Activated naive CD4-positive, alpha-beta T cell treated with anti-CD3 and anti-CD28 coated beads for 36 hours (primary cell): ENCODE data around the gene LONRF2. TPM values are rescaled to one million over a fixed set of nuclear protein-coding genes. Genes with fewer than 3 reads are reported as not detected.

Experiments
- CTCF ChIA-PET: fragments of 350-600 bp; sonication (Branson Sonifier 250); formaldehyde crosslinking; loops from one replicate; lab custom pipeline; 2021; ENCODE audit warnings: antibody characterized with exemption; lab: Charles Lee
- DNase-seq: peaks from one replicate; pipeline ENCODE4 v3.0.0-alpha.2; 2020
- H3K27ac Mint-ChIP-seq: one replicate; pipeline ENCODE4 v1.8.0; 2021; ENCODE audit warnings: mild to moderate bottlenecking, mixed read lengths
- H3K27me3 Mint-ChIP-seq: one replicate; pipeline ENCODE4 v1.8.0; 2021; ENCODE audit warnings: low read depth, mixed read lengths
- H3K36me3 Mint-ChIP-seq: one replicate; pipeline ENCODE4 v1.8.0; 2021; ENCODE audit warnings: low read depth, mixed read lengths
- H3K4me1 Mint-ChIP-seq: one replicate; pipeline ENCODE4 v1.8.0; 2021; ENCODE audit warnings: low read depth, mixed read lengths
- H3K4me3 Mint-ChIP-seq: one replicate; pipeline ENCODE4 v1.8.0; 2021; ENCODE audit warnings: mild to moderate bottlenecking, moderate library complexity, mixed read lengths
- H3K9me3 Mint-ChIP-seq: one replicate; pipeline ENCODE4 v1.8.0; 2021; ENCODE audit warnings: mixed read lengths
- intact Hi-C: fragments of 100-400 bp; cut with micrococcal nuclease; formaldehyde crosslinking; loops from one replicate; pipeline ENCODE4 v1.15.1; 2023
- total RNA-seq, 2 experiments: library from RNA; stranded (reverse); gene quantifications; one replicate each; pipeline ENCODE4 v1.2.3, GENCODE V29; 2021

The LONRF2 gene
- total RNA-seq, 2 experiments from 2014 or later, result not detected

DNA sequence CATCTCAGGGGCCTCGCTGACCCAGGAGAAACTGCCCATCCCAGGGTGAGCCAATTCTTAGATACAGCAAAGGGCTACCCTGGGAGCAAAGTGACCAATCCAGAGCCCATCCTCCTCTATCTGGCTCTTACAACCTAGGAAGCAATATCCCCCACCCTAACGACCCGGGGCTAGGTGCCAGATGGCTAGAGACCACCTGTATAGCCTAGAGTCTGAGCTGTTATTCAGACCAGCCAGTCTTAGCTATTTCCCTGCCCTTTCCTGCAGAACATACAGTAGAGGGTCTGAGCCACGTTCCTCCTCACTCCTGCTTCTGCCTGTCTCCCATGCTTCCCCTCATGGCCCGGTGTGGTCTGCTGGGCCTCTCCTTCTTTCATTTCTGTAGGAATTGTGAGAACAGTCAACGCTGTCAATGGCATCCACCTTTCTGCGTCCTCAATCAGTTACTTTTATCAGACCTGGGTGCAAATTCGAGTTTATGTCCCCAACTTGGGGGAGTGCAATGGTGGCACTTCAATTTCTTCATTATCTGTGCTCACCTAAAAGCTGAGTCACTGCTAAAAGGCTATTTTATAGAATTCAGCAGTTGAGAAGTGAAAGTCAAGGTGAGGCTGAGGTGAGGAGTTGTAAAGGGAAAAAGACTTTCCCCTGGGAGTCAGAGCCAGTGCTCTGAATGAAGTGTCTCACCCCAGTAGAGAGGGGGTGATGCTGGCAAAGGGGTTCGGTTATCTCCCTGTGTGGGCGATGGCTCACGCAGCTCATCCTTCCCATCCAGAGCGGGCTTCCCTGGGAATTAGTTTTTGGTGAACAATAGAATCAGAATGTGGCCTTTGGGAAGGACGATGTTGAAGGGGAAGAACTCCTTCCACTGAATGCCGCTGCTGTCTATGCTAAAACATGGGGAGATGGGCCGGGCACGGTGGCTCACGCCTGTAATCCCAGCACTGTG lies 42.4 kb downstream of the LONRF2 start:
- H3K36me3 Mint-ChIP-seq, result no peaks in the 10 kb centered on the region
- DNase-seq, result no peak
- intact Hi-C loops, result no loop called here
- no peak overlapping the region for H3K27ac Mint-ChIP-seq
- CTCF ChIA-PET, result interaction anchor here (0.8 kb wide), 1 partner anchor 18 kb away, joined by 3 read pairs; no protein-coding TSS in a partner anchor
- H3K9me3 Mint-ChIP-seq, result no peaks in the 10 kb centered on the region
- peaks cover 14% of the 10 kb centered on the region for H3K27me3 Mint-ChIP-seq
- no peak overlapping the region for H3K4me3 Mint-ChIP-seq
- H3K4me1 Mint-ChIP-seq, result no peaks in the 10 kb centered on the region

GRCh38 chr2:100278986-100279385 lies 43.3 kb downstream of the LONRF2 start:
- CTCF ChIA-PET, result no interaction called here
- intact Hi-C loops, result no loop called here
- Mint-ChIP-seq H3K27ac (no peak overlapping the region), H3K36me3 (no peaks in the 10 kb centered on the region), H3K4me3 (no peak overlapping the region), H3K27me3 (peaks cover 14% of the 10 kb centered on the region), H3K9me3 (no peaks in the 10 kb centered on the region), H3K4me1 (no peaks in the 10 kb centered on the region)
- no peak for DNase-seq

- CTCF ChIA-PET, result no interaction called here
- H3K27me3 Mint-ChIP-seq, result peaks cover 11% of the 10 kb centered on the region
- no peak for DNase-seq
- H3K4me1 Mint-ChIP-seq, result no peaks in the 10 kb centered on the region
- intact Hi-C loops, result no loop called here
- H3K36me3 Mint-ChIP-seq, result no peaks in the 10 kb centered on the region
- no peak overlapping the region for H3K27ac Mint-ChIP-seq
- H3K4me3 Mint-ChIP-seq, result no peak overlapping the region
- H3K9me3 Mint-ChIP-seq, result no peaks in the 10 kb centered on the region
Measured at GRCh38 chr2:100278501-100278900, 43.8 kb downstream of the LONRF2 start.

- DNase-seq, result no peak
- intact Hi-C loops, result no loop called here
- Mint-ChIP-seq H3K27ac (no peak overlapping the region), H3K36me3 (no peaks in the 10 kb centered on the region), H3K27me3 (peaks cover 11% of the 10 kb centered on the region), H3K4me1 (no peaks in the 10 kb centered on the region), H3K4me3 (no peak overlapping the region), H3K9me3 (no peaks in the 10 kb centered on the region)
- CTCF ChIA-PET, result interaction anchor here (1.3 to 4.3 kb wide), 2 partner anchors 16 to 103 kb away, joined by 6 to 22 read pairs; no protein-coding TSS in a partner anchor
Measured at GRCh38 chr2:100277540-100278207, 44.6 kb downstream of the LONRF2 start.

GRCh38 chr2:100276716-100277115 lies 45.6 kb downstream of the LONRF2 start:
- intact Hi-C loops, result no loop called here
- H3K36me3 Mint-ChIP-seq, result no peaks in the 10 kb centered on the region
- DNase-seq, result no peak
- CTCF ChIA-PET, result interaction anchor here (1.3 to 4.3 kb wide), 2 partner anchors 15 to 104 kb away, joined by 6 to 22 read pairs; no protein-coding TSS in a partner anchor
- no peak overlapping the region for H3K27ac Mint-ChIP-seq
- no peaks in the 10 kb centered on the region for H3K9me3 Mint-ChIP-seq
- H3K4me3 Mint-ChIP-seq, result no peak overlapping the region
- H3K27me3 Mint-ChIP-seq, result peaks cover 5% of the 10 kb centered on the region
- no peaks in the 10 kb centered on the region for H3K4me1 Mint-ChIP-seq

DNA sequence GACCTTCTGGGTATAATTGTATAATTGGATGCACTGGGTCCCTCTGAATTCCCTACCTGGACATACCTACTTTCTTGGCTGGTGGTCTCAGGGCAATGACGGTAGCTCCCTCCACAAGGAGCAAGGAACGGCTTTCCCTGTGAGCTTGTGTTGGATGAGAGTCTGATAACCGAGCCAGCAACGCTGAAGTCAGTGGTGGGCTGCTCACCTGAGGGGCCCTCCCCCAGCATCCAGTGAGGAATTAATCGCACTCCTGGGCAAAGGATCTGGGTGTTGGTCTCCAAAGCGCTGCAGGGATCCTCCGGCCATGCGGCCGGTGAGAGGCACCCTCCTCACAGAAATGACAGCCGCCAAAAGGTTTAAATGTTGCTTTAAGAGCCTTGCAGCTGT lies 47.1 kb downstream of the LONRF2 start:
- intact Hi-C loops, result no loop called here
- CTCF ChIA-PET, result interaction anchor here (1.2 to 4.3 kb wide), 2 partner anchors 14 to 716 kb away, joined by 3 to 22 read pairs; no protein-coding TSS in a partner anchor
- Mint-ChIP-seq H3K27ac (no peak overlapping the region), H3K4me1 (no peaks in the 10 kb centered on the region), H3K4me3 (no peak overlapping the region), H3K36me3 (no peaks in the 10 kb centered on the region), H3K27me3 (peaks cover 3% of the 10 kb centered on the region), H3K9me3 (no peaks in the 10 kb centered on the region)
- no peak for DNase-seq

- intact Hi-C loops, result no loop called here
- Mint-ChIP-seq H3K36me3 (no peaks in the 10 kb centered on the region), H3K27me3 (peaks cover 3% of the 10 kb centered on the region), H3K4me3 (no peak overlapping the region), H3K9me3 (no peaks in the 10 kb centered on the region), H3K27ac (no peak overlapping the region), H3K4me1 (no peaks in the 10 kb centered on the region)
- DNase-seq, result no peak
- CTCF ChIA-PET, result interaction anchor here (4.3 kb wide), 1 partner anchor 13 kb away, joined by 22 read pairs; no protein-coding TSS in a partner anchor
Measured at GRCh38 chr2:100274566-100275199, 47.6 kb downstream of the LONRF2 start.

GRCh38 chr2:100274076-100274475 lies 48.2 kb downstream of the LONRF2 start:
- no peaks in the 10 kb centered on the region for H3K4me1 Mint-ChIP-seq
- CTCF ChIA-PET, result interaction anchor here (4.3 kb wide), 1 partner anchor 13 kb away, joined by 22 read pairs; no protein-coding TSS in a partner anchor
- H3K4me3 Mint-ChIP-seq, result no peak overlapping the region
- no peak for DNase-seq
- no peaks in the 10 kb centered on the region for H3K9me3 Mint-ChIP-seq
- H3K27me3 Mint-ChIP-seq, result peaks cover 2% of the 10 kb centered on the region
- no peaks in the 10 kb centered on the region for H3K36me3 Mint-ChIP-seq
- intact Hi-C loops, result no loop called here
- H3K27ac Mint-ChIP-seq, result no peak overlapping the region

DNA sequence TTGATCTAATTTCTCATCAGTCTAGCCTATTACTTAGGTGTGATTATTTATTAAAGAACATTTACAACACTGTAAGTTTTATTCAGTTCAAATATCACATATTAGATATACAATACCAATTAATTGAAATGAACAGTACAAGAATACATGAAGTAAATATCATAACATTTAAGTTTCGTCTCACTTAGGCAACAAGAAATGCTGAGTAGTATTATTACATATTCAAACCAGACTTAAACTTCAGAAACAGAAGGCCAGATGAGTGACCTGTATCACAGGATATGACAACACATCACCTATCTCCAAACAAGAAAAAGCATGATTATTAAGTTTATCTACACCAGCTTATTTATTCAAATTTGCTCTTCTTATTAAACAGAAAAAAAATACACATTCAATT lies 48.9 kb downstream of the LONRF2 start:
- Mint-ChIP-seq H3K4me3 (no peak overlapping the region), H3K4me1 (no peaks in the 10 kb centered on the region), H3K36me3 (no peaks in the 10 kb centered on the region), H3K9me3 (no peaks in the 10 kb centered on the region), H3K27me3 (no peaks in the 10 kb centered on the region), H3K27ac (no peak overlapping the region)
- intact Hi-C loops, result no loop called here
- DNase-seq, result no peak
- CTCF ChIA-PET, result interaction anchor here (4.3 kb wide), 1 partner anchor 12 kb away, joined by 22 read pairs; no protein-coding TSS in a partner anchor

DNA sequence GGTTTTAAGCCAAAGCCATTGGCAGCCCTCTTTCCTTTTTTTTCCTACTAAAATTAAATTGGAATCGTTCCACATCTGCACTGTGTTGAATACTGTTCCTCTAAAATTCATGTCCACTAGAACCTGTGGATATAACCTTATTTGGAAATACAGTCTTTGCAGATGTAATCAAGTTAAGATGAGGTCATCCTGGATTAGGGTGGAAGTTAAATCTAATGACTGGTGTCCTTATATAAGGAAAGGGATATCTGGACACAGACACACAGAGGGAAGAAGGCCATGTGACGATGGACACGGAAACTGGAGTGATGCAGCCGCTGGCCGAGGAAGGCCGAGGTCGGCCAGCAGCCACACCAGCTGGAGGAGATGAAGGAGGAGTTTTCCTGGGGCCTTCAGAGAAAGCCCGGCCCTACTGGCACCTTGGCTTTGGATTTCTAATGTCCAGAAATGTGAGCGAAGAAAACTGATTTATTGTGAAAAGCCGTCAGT lies 49.4 kb downstream of the LONRF2 start:
- no peak overlapping the region for H3K27ac Mint-ChIP-seq
- H3K4me3 Mint-ChIP-seq, result no peak overlapping the region
- CTCF ChIA-PET, result interaction anchor here (1.4 kb wide), 1 partner anchor 10 kb away, joined by 4 read pairs; no protein-coding TSS in a partner anchor
- intact Hi-C loops, result no loop called here
- no peaks in the 10 kb centered on the region for H3K9me3 Mint-ChIP-seq
- H3K27me3 Mint-ChIP-seq, result no peaks in the 10 kb centered on the region
- no peaks in the 10 kb centered on the region for H3K4me1 Mint-ChIP-seq
- no peaks in the 10 kb centered on the region for H3K36me3 Mint-ChIP-seq
- no peak for DNase-seq

DNA sequence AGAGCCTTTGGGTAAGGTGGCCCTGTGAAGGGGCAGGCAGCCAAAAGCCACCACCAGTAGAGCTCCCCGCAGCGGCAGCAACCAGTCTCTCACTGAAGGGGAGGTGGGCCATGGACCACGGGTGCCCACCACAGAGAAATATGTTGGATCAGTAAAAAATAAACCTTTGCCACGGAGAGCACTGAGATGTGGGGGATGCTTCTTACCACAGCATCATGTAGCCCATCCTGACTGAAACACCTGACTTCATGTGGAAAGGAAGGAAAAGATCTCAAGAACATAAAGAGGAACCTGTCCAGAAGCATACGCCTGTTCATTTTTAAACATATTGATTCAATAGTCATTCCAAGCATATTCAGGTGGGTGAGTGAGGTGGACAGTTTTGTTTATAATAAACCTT lies 51.1 kb downstream of the LONRF2 start:
- CTCF ChIA-PET, result interaction anchor here (0.6 to 1.0 kb wide), 2 partner anchors 86 to 309 kb away, joined by 3 to 4 read pairs; no protein-coding TSS in a partner anchor
- no peaks in the 10 kb centered on the region for H3K4me1 Mint-ChIP-seq
- H3K4me3 Mint-ChIP-seq, result no peak overlapping the region
- no peaks in the 10 kb centered on the region for H3K27me3 Mint-ChIP-seq
- H3K36me3 Mint-ChIP-seq, result no peaks in the 10 kb centered on the region
- no peak overlapping the region for H3K27ac Mint-ChIP-seq
- intact Hi-C loops, result no loop called here
- no peak for DNase-seq
- H3K9me3 Mint-ChIP-seq, result no peaks in the 10 kb centered on the region
